PC-9 (cell line): ENCODE results near the gene BRD4. TPM values are rescaled to one million over a fixed set of nuclear protein-coding genes. Genes with fewer than 3 reads are reported as not detected.

Experiments
- BruUV-seq: library from RNA; stranded (reverse); fragments of 400-500 nt; replicated peaks from 2 replicates; lab custom pipeline; 2021; lab: Mats Ljungman, UMichigan
- CTCF ChIA-PET: fragments of 300-600 bp; sonication (Branson Sonifier 250); formaldehyde crosslinking; loops from one replicate; lab custom pipeline; 2022; ENCODE audit warnings: antibody characterized with exemption; lab: Charles Lee
- POLR2A ChIA-PET: fragments of 300-600 bp; sonication (Branson Sonifier 250); formaldehyde crosslinking; loops from one replicate; lab custom pipeline; 2022; ENCODE audit warnings: antibody characterized with exemption; ENCODE audit not compliant: unreplicated experiment; lab: Charles Lee
- DNase-seq, 2 experiments: peaks; one replicate each; pipeline versions ENCODE4 v3.0.0 to v3.0.0-alpha.2; 2015 to 2022; ENCODE audit warnings: mixed read lengths in 1 of 2
- H2AFZ ChIP-seq: fragments of 200-600 bp; sonication (generic); 2 replicates; pipeline ENCODE4 v1.8.1; 2017; ENCODE audit warnings: antibody characterized with exemption
- H3F3A ChIP-seq: fragments of 200-600 bp; sonication (generic); 2 replicates; pipeline ENCODE4 v1.8.1; 2017; ENCODE audit warnings: antibody characterized with exemption, mild to moderate bottlenecking, low read depth; ENCODE audit not compliant: insufficient read depth
- H3K27ac ChIP-seq: fragments of 200-600 bp; sonication (generic); 2 replicates; pipeline ENCODE4 v1.6.1; 2016; ENCODE audit warnings: mixed run types
- H3K27me3 ChIP-seq: fragments of 200-600 bp; sonication (generic); 2 replicates; pipeline ENCODE4 v1.6.1; 2016; ENCODE audit warnings: low read depth, mixed run types; ENCODE audit not compliant: insufficient read depth
- H3K36me3 ChIP-seq: fragments of 200-600 bp; sonication (generic); 2 replicates; pipeline ENCODE4 v1.6.1; 2016; ENCODE audit warnings: low read depth, mixed run types
- H3K4me1 ChIP-seq: fragments of 200-600 bp; sonication (generic); replicated peaks from 2 replicates; pipeline ENCODE4 v1.6.1; 2016; ENCODE audit warnings: mixed run types; ENCODE audit not compliant: insufficient read depth
- H3K4me2 ChIP-seq: fragments of 200-600 bp; sonication (generic); 2 replicates; pipeline ENCODE4 v1.6.1; 2017; ENCODE audit warnings: mixed run types
- H3K4me3 ChIP-seq: fragments of 200-600 bp; sonication (generic); 2 replicates; pipeline ENCODE4 v1.6.1; 2016; ENCODE audit warnings: mixed run types
- H3K79me2 ChIP-seq: fragments of 200-600 bp; sonication (generic); 2 replicates; pipeline ENCODE4 v1.6.1; 2017; ENCODE audit warnings: low read depth, mixed run types
- H3K9me2 ChIP-seq: fragments of 200-600 bp; sonication (generic); 2 replicates; pipeline ENCODE4 v1.8.1; 2017; ENCODE audit warnings: mild to moderate bottlenecking; ENCODE audit not compliant: insufficient read depth
- H3K9me3 ChIP-seq: fragments of 200-600 bp; sonication (generic); 2 replicates; pipeline ENCODE4 v1.8.1; 2016; ENCODE audit warnings: low read depth; ENCODE audit not compliant: insufficient read depth
- H4K20me1 ChIP-seq: fragments of 200-600 bp; sonication (generic); 2 replicates; pipeline ENCODE4 v1.8.1; 2017; ENCODE audit not compliant: insufficient read depth
- EZH2 ChIP-seq: fragments of 200-600 bp; sonication (generic); IDR thresholded peaks from 2 replicates; pipeline ENCODE4 v1.8.0; 2017; ENCODE audit warnings: antibody characterized with exemption, low read depth
- intact Hi-C: fragments of 100-400 bp; cut with micrococcal nuclease; formaldehyde crosslinking; loops from one replicate; pipeline ENCODE4 v1.10.0; 2022; ENCODE audit not compliant: unreplicated experiment
- total RNA-seq: library from RNA; stranded (reverse); gene quantifications from 2 replicates; pipeline ENCODE4 v1.2.3, GENCODE V29; 2021
- TF ChIP-seq, protein P1 (sequence below): fragments of 200-600 bp; sonication (generic); conservative IDR thresholded peaks from 2 replicates; pipeline ENCODE4 v1.6.1; 2017; ENCODE audit warnings: mixed run types, antibody characterized with exemption, mild to moderate bottlenecking, moderate library complexity

The BRD4 gene
- total RNA-seq, 1 experiment from 2014 or later = 138 TPM

DNA sequence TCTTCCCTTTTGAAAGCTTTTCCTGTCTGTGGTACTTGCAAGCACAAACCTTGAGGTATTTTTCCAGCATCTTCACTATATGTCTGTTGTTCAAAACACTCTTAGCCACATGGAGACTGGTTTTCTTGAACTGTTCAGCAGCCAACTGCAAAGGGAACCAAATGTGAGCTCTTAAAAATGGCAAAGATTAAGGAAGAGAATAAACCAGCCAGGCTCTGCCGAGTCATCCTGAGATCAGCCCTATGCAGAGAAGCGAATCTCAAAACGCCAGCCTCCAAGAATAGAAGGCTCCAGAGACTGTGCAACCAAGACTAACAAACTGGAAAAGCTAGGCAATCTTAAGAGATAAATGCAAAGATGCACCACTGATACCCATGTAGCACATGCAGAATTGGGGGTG lies 26.6 kb upstream of the BRD4 start:
- POLR2A ChIA-PET = interaction anchor here (0.6 to 0.7 kb wide), 3 partner anchors 19 to 295 kb away, joined by 5 to 12 read pairs (median 12); no protein-coding TSS in a partner anchor

DNA sequence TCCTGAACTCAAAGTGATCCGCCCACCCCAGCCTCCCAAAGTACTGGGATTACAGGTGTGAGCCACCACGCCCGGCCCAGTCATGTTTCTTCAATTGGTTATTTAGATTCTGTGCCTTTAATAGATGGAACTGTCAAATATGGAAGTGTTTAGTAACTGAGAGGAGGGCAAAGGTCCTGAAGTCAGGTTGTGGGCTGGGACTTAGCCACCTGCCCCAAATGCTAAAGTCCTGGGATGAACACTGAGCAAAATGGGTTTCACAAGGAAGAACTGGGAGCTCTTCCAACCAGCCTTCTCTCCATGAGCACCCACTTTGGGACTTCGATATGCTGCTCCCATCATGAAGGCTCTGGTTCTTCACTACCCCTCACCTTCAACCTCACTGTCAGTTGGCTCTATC lies 25.6 kb upstream of the BRD4 start:
- ChIA-PET CTCF (no interaction called here), POLR2A (interaction anchor here (0.7 kb wide), 1 partner anchor 20 kb away, joined by 12 read pairs; no protein-coding TSS in a partner anchor)
- no TSS peak for BruUV-seq

More for the DNA sequence above, 26.6 kb upstream of the BRD4 start:
- H3K4me2 ChIP-seq = no peak overlapping the region
- H4K20me1 ChIP-seq = peaks cover 15% of the 10 kb centered on the region; the same call in 1 of the 2 replicates
- no TSS peak for BruUV-seq
- no peak overlapping the region for H3K4me3 ChIP-seq
- H3K79me2 ChIP-seq = no peaks in the 10 kb centered on the region
- peaks cover 37% of the 10 kb centered on the region for H3K36me3 ChIP-seq
- 0 out of 2 replicates have a peak, but pooled peaks cover 8% of the 10 kb centered on the region for H3K4me1 ChIP-seq
- no peak overlapping the region for H2AFZ ChIP-seq
- H3K9me2 ChIP-seq = no peaks in the 10 kb centered on the region
- CTCF ChIA-PET = interaction anchor here (0.5 kb wide), 1 partner anchor 21 kb away, joined by 3 read pairs; no protein-coding TSS in a partner anchor
- H3F3A ChIP-seq = peaks cover 58% of the 10 kb centered on the region; the same call in 1 of the 2 replicates
- no peak for DNase-seq
- TF ChIP-seq EZH2 = no peak
- TF ChIP-seq, protein P1, sequence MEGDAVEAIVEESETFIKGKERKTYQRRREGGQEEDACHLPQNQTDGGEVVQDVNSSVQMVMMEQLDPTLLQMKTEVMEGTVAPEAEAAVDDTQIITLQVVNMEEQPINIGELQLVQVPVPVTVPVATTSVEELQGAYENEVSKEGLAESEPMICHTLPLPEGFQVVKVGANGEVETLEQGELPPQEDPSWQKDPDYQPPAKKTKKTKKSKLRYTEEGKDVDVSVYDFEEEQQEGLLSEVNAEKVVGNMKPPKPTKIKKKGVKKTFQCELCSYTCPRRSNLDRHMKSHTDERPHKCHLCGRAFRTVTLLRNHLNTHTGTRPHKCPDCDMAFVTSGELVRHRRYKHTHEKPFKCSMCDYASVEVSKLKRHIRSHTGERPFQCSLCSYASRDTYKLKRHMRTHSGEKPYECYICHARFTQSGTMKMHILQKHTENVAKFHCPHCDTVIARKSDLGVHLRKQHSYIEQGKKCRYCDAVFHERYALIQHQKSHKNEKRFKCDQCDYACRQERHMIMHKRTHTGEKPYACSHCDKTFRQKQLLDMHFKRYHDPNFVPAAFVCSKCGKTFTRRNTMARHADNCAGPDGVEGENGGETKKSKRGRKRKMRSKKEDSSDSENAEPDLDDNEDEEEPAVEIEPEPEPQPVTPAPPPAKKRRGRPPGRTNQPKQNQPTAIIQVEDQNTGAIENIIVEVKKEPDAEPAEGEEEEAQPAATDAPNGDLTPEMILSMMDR = no peak
- H3K27me3 ChIP-seq = no peaks in the 10 kb centered on the region
- no peaks in the 10 kb centered on the region for H3K9me3 ChIP-seq
- H3K27ac ChIP-seq = peak overlapping the region; percentile 43; the same call in 1 of the 2 replicates
- intact Hi-C loops = no loop called here

DNA sequence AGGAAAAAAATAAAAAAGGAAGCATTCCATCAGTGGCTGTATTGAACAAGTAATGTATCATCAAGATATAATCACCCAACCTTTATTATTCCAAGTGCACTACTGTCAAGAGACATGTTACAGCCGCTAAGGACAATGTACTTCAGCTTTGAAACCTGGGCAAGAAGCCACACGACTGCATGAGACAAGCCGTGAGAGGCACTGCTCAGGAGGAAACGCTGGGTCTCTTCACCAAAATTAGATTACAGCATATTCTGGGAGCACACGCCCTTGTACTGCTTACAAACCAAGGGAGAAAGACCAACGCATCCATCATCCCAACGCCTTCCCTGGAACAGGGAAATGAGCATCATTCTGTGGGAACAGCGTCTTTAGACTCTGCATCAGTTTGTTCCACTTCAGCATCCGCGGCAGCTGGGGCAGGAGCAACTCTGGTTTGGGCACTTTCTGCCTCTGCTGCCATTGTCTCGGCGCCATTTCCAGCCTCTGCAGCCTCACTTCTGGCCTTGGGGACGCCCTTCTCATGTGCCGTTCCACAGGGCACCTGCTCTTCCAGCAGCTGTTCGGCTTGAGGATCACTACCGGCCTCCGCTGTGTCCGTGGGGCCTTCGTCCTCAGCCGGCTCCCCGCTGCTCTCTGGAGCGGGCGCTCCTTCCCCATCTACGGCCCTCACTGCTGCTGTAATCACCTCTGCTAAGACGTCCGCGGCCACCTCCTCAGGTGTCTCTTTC lies 22.4 kb upstream of the BRD4 start:
- Histone ChIP-seq H2AFZ (no peak overlapping the region), H3K79me2 (no peaks in the 10 kb centered on the region), H3K4me3 (no peak overlapping the region), H4K20me1 (0 out of 2 replicates have a peak, but pooled peaks cover 9% of the 10 kb centered on the region), H3K4me2 (no peak overlapping the region), H3K27ac (no peak overlapping the region), H3K9me2 (no peaks in the 10 kb centered on the region), H3K9me3 (no peaks in the 10 kb centered on the region), H3K36me3 (peaks cover 17% of the 10 kb centered on the region), H3F3A (peaks cover 57% of the 10 kb centered on the region; the same call in 1 of the 2 replicates), H3K4me1 (0 out of 2 replicates have a peak, but pooled peaks cover 4% of the 10 kb centered on the region), H3K27me3 (no peaks in the 10 kb centered on the region)
- ChIA-PET POLR2A (no interaction called here), CTCF (no interaction called here)
- no TSS peak for BruUV-seq
- TF ChIP-seq EZH2 = no peak
- TF ChIP-seq, protein P1 = no peak
- intact Hi-C loops = no loop called here
- DNase-seq = no peak

More for the DNA sequence above, 25.6 kb upstream of the BRD4 start:
- Histone ChIP-seq H3K36me3 (peaks cover 37% of the 10 kb centered on the region), H3K9me2 (no peaks in the 10 kb centered on the region), H3K79me2 (no peaks in the 10 kb centered on the region), H3F3A (peaks cover 64% of the 10 kb centered on the region; the same call in 1 of the 2 replicates), H3K4me3 (no peak overlapping the region), H3K27me3 (no peaks in the 10 kb centered on the region), H3K27ac (no peak overlapping the region; the same call in 1 of the 2 replicates), H3K4me2 (no peak overlapping the region), H4K20me1 (peaks cover 16% of the 10 kb centered on the region; the same call in 1 of the 2 replicates), H3K9me3 (no peaks in the 10 kb centered on the region), H2AFZ (no peak overlapping the region), H3K4me1 (0 out of 2 replicates have a peak, but pooled peaks cover 8% of the 10 kb centered on the region)
- intact Hi-C loops = no loop called here
- no peak for DNase-seq
- no peak for TF ChIP-seq EZH2
- TF ChIP-seq, protein P1 = no peak
